Erythroblast (primary cell): Measurements from ENCODE around the gene MEIS1.

ENCODE experiments used
- GATA1 ChIP-seq: IDR thresholded peaks from 2 replicates; pipeline ENCODE4 v1.6.1; 2011; ENCODE audit warnings: low read depth, mild to moderate bottlenecking, control low read depth, low read length, moderate library complexity
- POLR2A ChIP-seq: IDR thresholded peaks from 2 replicates; pipeline ENCODE4 v1.6.1; 2011; ENCODE audit warnings: mild to moderate bottlenecking, low read length

GRCh38 chr2:66390811-66391210 is 44.1 kb upstream of the MEIS1 start:
- TF ChIP-seq POLR2A (no peak), GATA1 (no peak)
